Nephron progenitor cell (in vitro differentiated cells): ENCODE results near the gene HINT2.

Source experiments
- DNase-seq: peaks from one replicate; pipeline ENCODE4 v3.0.0; 2021
- H3K27ac Mint-ChIP-seq: 2 replicates; pipeline ENCODE4 v1.8.0; 2021; ENCODE audit warnings: mild to moderate bottlenecking, moderate library complexity, mixed read lengths
- H3K27me3 Mint-ChIP-seq: 2 replicates; pipeline ENCODE4 v1.8.0; 2021; ENCODE audit warnings: mild to moderate bottlenecking, low read depth, mixed read lengths; ENCODE audit not compliant: poor library complexity
- H3K36me3 Mint-ChIP-seq: 2 replicates; pipeline ENCODE4 v1.8.0; 2021; ENCODE audit warnings: low read depth, mixed read lengths
- H3K4me1 Mint-ChIP-seq: 2 replicates; pipeline ENCODE4 v1.8.0; 2021; ENCODE audit warnings: mixed read lengths
- H3K4me3 Mint-ChIP-seq: 2 replicates; pipeline ENCODE4 v1.8.0; 2021; ENCODE audit warnings: mild to moderate bottlenecking, moderate library complexity, mixed read lengths
- H3K9me3 Mint-ChIP-seq: 2 replicates; pipeline ENCODE4 v1.8.0; 2021; ENCODE audit warnings: mild to moderate bottlenecking, moderate library complexity, mixed read lengths
- TF ChIP-seq, protein P1 (sequence below): fragments of 200-600 bp; sonication (generic); IDR thresholded peaks from 2 replicates; pipeline ENCODE4 v1.5.0; 2021; ENCODE audit warnings: antibody characterized with exemption

Gene HINT2

DNA sequence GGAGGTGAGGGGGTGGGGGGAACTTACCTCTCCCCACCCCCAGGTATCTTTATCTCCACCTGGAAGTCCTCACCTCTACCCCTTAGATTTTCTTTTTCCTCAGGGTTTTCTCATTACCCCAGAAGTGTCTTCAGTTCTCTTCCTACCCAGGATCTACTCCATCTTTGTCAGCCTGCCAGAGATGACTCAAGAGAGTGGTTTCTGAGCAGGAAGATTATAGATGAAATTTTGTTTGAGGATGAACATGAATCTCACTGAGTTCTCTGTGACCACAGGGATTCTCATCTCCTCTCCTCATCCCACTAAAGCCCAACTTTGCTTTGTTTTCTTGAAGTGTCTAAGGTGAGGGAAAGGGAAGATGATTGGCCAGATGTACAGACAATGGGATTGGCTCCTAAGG lies 5.2 kb upstream of the HINT2 start:
- H3K27me3 Mint-ChIP-seq: peaks cover 14% of the 10 kb centered on the region
- H3K9me3 Mint-ChIP-seq: peaks cover 3% of the 10 kb centered on the region
- no peak for DNase-seq
- TF ChIP-seq, protein P1, sequence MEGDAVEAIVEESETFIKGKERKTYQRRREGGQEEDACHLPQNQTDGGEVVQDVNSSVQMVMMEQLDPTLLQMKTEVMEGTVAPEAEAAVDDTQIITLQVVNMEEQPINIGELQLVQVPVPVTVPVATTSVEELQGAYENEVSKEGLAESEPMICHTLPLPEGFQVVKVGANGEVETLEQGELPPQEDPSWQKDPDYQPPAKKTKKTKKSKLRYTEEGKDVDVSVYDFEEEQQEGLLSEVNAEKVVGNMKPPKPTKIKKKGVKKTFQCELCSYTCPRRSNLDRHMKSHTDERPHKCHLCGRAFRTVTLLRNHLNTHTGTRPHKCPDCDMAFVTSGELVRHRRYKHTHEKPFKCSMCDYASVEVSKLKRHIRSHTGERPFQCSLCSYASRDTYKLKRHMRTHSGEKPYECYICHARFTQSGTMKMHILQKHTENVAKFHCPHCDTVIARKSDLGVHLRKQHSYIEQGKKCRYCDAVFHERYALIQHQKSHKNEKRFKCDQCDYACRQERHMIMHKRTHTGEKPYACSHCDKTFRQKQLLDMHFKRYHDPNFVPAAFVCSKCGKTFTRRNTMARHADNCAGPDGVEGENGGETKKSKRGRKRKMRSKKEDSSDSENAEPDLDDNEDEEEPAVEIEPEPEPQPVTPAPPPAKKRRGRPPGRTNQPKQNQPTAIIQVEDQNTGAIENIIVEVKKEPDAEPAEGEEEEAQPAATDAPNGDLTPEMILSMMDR: no peak
- no peaks in the 10 kb centered on the region for H3K36me3 Mint-ChIP-seq
- no peak overlapping the region for H3K4me3 Mint-ChIP-seq
- H3K27ac Mint-ChIP-seq: no peak overlapping the region
- H3K4me1 Mint-ChIP-seq: peaks cover 22% of the 10 kb centered on the region

DNA sequence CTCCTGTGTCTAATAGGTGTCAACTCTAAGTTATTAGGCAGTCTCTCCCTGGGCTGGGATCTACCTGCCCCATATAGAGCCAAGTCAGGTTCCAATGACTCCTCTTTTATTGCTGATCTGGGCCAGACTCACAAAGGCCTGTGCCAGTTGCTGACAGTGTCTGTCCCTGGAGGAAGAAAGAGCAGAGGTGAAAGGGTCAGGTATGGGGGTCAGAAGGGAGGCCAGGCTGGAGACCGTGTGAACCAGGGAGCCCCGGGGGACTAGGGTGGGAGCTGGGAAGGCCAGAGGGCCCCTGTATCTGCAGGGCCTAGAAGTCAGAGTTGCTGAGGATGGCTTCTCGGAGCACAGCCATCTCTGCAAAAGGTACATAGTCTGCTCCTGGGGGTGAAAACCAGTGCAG lies 3.5 kb upstream of the HINT2 start:
- TF ChIP-seq, protein P1: no peak
- peaks cover 3% of the 10 kb centered on the region for H3K9me3 Mint-ChIP-seq
- peaks cover 14% of the 10 kb centered on the region for H3K27me3 Mint-ChIP-seq
- H3K4me3 Mint-ChIP-seq: no peak overlapping the region
- no peak overlapping the region for H3K27ac Mint-ChIP-seq
- H3K4me1 Mint-ChIP-seq: peaks cover 32% of the 10 kb centered on the region
- H3K36me3 Mint-ChIP-seq: no peaks in the 10 kb centered on the region
- DNase-seq: no peak

DNA sequence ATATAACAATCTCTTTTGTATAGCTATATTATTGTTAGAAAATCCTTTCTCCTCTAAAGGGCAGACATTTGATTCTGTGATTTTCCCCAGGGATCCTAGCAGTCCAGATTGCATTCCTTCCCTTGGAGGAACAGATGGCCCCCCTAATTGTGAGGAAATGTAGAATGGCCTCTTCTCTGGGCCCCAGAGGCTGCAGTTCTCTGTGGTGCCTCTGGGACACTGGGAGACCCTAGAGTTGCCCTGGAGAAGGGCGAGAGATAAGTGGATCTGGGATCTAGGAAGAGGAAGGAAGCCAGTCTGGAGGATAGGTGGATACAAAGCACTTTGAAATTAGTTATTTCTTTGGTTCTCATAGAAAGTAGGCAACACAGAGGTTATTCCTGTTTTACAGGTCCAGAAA lies 1.9 kb upstream of the HINT2 start:
- Mint-ChIP-seq H3K9me3 (peaks cover 3% of the 10 kb centered on the region), H3K4me1 (peaks cover 40% of the 10 kb centered on the region), H3K27ac (no peak overlapping the region), H3K4me3 (peak overlapping the region; percentile 19), H3K36me3 (no peaks in the 10 kb centered on the region), H3K27me3 (peaks cover 14% of the 10 kb centered on the region)
- no peak for DNase-seq
- TF ChIP-seq, protein P1: no peak

DNA sequence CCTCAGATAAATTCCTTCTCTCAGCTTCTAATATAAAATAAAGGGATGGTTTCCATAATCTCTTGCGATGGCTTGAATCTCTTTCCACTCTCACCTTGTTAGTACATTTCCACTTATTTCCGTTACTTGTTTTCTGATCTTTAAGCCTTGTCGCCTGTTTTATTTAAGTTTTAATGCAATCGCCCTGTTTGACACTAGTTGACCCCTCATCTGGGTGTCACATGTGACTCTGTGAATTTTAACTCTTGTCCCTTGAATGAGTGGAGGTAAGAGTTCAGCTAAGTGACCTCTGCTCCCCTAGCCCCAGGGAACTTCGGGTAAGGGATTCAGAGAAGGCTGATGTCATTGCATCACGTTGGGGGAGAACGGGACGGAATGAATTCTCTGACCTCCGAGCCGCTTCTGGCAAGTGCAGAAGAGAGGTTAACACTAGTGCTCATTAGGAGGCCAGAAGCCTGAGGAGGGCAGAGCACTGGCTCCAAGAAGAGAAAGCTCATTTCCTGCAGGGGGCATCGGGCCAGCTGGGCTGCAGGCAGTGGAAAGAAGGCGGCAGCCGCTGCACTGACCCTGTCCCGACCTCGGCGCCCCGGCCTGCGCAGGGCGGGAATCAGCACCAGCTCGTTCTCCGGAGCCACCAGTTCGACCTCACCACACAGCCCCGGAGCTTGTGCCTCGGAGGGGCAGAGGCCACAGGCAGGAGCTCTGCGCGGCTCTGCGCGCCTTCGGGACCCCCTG lies 569 bp downstream of the HINT2 start:
- Mint-ChIP-seq H3K9me3 (peaks cover 3% of the 10 kb centered on the region), H3K4me1 (peaks cover 41% of the 10 kb centered on the region), H3K27me3 (peaks cover 11% of the 10 kb centered on the region), H3K36me3 (no peaks in the 10 kb centered on the region), H3K4me3 (peak overlapping the region; percentile 88), H3K27ac (peak overlapping the region; percentile 96)
- TF ChIP-seq, protein P1: peak; percentile 11
- DNase-seq: peak; percentile 67

DNA sequence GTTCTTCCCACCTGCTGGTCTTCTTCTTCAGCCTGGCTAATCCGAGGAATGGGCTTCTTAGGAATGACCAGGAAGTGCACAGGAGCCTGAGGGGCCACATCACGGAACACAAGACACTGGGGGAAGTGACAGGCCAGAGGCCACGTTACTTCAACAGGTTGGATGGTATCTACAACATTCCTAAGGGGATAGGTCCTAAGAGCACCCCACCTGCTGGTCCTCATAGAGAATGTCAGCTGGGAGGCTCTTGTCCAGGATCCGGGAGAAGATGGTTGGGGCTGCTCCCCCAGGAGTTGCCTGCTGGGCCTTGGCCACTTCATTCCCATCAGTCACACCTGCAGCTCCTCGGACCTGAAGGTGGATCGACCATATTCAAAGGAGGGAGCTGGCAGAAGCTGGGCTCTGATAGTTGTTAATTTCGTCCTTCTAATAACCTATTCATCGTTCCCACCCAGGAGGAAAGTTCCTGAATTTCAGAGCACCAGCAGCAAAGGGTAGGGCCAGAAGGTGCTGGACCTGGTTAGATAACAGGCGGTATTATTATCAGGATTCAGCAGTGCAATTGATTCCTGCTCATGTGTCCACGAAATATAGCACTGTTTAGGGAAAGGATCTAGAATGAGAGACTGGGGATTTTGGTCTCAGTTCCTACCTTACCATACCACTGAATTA lies 1.3 kb downstream of the HINT2 start:
- Mint-ChIP-seq H3K27me3 (peaks cover 11% of the 10 kb centered on the region), H3K9me3 (peaks cover 3% of the 10 kb centered on the region), H3K36me3 (no peaks in the 10 kb centered on the region), H3K27ac (peak overlapping the region; percentile 47), H3K4me3 (peak overlapping the region; percentile 88), H3K4me1 (peaks cover 41% of the 10 kb centered on the region)
- TF ChIP-seq, protein P1: no peak
- DNase-seq: no peak
